ENCODE results near the gene FAM184B.

- TF ChIP-seq, protein P1, sequence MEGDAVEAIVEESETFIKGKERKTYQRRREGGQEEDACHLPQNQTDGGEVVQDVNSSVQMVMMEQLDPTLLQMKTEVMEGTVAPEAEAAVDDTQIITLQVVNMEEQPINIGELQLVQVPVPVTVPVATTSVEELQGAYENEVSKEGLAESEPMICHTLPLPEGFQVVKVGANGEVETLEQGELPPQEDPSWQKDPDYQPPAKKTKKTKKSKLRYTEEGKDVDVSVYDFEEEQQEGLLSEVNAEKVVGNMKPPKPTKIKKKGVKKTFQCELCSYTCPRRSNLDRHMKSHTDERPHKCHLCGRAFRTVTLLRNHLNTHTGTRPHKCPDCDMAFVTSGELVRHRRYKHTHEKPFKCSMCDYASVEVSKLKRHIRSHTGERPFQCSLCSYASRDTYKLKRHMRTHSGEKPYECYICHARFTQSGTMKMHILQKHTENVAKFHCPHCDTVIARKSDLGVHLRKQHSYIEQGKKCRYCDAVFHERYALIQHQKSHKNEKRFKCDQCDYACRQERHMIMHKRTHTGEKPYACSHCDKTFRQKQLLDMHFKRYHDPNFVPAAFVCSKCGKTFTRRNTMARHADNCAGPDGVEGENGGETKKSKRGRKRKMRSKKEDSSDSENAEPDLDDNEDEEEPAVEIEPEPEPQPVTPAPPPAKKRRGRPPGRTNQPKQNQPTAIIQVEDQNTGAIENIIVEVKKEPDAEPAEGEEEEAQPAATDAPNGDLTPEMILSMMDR (IDR thresholded peaks at IDR 0.05) = no peak
- no peak for TF ChIP-seq POLR2AphosphoS5 (IDR thresholded peaks at IDR 0.05)
Measured at GRCh38 chr4:17583276-17583675, 198.1 kb downstream of the FAM184B start.

Data from transverse colon (tissue), 4 donors.